Limb (tissue), 2 donors: ENCODE data around the gene RASL11A.
"Not testable (repeated sequence)": the region's sequence is repeated elsewhere in the genome, so short reads cannot be mapped to it uniquely, and the experiment has no call there.

Experiments
- DNase-seq, 2 donors: peaks; one replicate each; pipeline ENCODE4 v3.0.0-alpha.2; 2016; ENCODE audit errors: extremely low spot score in 2 of 2

Gene RASL11A

DNA sequence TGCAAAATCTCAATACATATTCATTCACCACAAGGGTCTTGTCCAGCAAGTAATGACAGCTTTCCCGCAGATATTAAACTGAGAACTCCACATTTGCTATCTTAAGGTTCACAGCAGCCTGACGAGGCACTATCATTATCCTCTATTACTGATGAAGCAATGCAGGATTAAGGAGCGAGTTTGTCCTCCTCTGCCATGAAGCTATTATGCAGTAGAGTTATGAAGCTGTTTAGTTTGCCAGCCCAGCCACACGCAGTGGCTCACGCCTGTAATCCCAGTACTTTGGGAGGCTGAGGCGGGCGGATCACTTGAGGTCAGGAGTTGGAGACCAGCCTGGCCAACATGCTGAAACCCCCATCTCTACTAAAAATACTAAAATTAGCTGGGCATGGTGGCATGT lies 29.8 kb downstream of the RASL11A start:
- not testable (repeated sequence) for DNase-seq

DNA sequence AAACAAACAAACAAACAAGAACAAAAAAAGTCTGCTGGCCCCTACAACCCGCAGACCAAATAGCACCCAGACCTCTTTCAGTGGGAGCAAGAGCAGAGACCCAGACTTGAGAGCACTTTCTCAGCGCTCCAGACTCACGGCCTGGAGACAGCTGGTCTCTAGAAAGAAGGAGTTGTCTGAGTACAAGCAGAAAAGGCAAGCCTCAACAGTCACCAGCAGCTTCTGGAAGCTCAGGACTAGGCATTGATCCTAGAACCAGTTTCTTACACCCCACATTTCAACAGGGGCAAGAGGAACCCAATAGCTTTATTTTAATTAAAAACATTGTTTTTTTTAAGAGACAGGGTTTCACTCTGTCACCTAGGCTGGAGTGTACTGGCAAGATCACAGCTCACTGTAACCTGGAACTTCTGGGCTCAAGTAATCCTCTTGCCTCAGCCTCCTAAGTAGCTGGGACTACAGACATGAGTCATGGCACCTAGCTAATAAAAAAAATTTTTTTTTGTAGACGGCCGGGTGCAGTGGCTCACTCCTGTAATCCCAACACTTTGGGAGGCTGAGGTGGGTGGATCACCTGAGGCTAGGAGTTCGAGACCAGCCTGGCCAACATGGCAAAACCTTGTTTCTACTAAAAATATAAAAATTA lies 30.4 kb downstream of the RASL11A start:
- no peak for DNase-seq

DNA sequence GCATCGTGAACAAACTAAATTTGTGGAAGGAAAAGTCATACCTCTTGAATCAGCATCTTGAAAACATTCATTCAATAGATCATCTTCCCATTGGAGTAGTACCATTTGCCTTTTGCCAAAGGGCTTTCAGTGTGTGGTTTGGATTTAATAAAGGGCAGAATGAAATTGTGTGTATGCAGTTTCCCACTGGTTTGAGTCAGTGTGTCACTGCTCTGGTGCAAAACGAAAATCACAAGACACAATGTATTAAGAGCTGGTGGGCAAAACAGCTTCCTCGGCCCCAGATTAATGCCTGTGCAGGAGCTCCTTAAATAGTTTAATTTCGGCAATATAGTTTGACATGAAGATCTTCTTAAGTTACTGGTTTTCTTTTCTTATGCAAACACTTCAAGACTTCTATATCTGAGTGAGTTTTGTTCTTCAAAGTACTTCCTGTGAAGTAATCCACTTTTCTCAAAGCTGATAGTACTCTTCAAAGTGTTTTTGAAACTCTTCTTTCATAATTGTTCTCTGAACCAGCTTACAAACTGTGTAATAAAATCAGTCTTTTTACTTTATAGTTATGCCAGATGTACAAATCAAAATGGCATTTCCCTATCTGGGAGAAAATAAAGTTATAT lies 32.1 kb downstream of the RASL11A start:
- DNase-seq = no peak

DNA sequence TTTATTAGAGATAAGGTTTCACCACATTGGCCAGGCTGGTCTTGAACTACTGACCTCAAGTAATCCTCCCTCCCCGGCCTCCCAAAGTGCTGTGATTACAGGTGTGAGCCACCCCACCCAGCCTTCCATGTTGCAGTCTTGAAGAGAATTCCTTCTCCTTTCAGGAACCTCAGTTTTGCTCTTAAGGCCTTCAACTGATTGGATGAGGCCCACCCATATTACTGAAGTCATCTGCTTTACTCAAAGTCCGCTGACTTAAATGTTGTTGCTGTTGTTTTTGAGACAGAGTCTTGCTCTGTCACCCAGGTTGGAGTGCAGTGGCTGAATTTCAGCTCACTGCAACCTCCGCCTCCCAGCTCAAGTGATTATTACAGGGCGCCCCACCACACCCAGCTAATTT lies 33.5 kb downstream of the RASL11A start:
- DNase-seq = no peak

DNA sequence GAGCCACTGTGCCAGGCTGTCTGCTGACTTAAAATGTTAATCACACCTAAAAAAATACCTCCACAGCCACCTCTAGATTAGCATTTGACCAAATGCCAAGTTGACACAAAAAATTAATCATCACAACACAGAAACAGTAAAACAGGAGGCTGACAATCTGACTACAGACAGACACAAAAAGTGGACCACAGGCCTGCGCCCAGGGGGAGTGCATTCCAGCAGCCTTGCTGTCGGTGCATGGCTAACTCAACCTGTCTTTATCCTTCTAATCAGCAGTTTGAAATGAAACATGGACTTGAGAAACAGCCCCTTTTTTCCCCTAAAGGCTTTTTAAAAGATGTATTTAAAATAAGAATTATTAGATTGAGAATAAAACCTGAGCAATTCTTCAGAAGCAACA lies 34.0 kb downstream of the RASL11A start:
- no peak for DNase-seq

DNA sequence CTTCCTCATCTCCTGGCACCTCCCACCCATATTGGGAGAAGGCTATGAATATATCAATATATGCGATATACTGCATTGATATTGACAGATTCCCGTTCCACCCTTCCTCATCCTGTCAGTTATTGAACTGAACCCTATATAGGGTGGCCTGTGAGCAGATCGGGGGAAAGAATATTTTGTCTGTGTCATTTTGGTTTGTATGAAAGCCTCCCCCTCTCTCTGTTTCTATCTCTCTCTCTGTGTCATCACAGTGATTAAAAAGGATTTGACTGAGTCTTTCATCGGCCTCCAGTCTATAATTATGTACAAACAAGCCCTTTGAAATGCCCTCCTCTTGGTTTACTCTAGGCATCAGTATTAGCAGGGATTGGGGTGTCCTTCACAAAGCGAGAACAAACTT lies 35.7 kb downstream of the RASL11A start:
- DNase-seq = no peak

DNA sequence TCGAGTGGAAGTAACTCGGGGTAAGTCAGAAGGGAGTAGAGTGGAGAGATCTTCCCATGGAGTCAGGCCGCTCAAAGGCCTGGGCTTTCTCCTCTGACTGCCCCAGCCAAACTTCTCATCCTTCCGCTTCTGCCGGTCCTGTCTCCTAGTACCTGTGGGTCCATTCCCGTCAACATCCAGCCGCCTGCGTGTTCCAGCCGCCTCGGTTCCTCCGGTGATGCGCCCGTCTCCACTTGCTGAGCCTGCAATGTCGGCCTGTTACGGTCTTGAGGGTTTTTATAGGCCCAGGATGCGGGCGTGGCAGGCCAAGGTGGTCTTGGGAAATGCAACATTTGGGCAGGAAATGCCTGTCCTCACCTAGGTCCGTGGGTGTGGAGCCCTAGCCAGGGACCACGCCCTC lies 38.3 kb downstream of the RASL11A start:
- DNase-seq = no peak

DNA sequence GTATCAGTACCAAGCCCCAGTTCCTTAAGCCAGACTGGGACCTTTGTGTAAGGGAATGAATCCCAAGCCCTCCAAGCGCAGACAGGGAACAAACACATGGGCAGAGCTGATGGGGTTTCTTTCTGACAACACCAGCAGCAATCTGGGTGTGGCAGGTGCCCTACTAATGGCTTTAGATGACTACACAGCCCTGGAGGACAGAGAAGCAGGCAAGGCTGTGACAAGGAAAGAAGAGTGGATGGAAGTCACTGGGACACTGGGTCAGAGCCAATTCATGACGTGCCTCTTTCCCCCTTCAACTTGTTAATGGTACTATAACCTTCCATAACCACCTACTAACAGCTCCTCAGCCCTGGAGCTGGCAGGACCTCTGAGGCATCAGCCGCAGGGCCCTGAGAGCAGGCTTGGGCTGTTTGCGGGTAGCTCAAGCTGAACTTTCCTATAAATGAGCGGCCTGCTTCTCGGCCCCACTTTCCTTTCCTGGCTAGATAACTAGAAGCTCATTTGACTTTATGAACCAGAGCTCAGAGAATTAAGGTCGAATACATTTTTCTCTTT lies 38.9 kb downstream of the RASL11A start:
- no peak for DNase-seq

DNA sequence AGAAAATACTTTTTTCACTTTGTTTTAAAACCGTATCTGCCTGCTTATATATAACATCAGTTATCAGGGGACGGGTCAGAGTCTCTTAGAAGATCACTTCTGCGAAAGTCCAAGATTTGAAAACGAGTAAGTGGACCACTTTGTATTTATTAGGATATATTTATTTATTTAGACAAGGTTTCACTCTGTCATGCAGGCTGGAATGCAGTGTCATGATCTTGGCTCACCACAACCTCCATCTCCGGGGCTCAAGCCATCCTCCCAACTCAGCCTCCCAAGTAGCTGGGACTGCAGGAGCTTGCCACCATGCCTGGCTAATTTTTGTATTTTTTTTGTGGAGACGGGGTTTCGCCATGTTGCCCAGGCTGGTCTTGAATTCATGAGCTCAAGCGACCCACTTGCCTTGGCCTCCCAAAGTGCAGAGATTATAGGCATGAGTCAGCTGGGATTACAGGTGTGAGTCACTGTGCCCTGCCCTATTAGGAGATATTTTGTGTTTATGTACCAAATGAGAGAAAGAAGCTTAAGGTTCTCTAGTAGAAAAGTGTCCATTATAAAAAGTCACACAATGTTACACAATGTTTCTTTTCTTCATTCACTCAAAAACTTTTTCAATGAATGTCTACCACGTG lies 39.5 kb downstream of the RASL11A start:
- no peak for DNase-seq

DNA sequence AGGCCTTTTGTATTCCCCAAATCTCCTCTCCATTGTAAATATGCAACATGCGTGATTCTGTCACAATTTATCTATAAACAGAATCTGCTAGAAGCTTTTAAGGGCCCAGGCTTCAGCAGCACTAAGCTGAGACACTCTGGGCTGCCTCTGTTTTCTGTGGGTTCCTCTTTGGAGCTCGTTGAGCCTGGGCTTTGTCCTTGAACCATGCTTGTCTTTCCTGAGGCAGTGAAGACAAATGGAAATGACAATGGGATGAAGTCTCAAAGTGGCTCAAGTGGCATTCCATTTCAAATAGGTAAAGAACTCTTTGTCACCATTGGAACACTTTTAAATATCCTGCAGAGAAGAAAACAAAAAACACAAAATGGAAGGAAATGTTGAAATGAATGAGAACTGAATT lies 40.3 kb downstream of the RASL11A start:
- no peak for DNase-seq

DNA sequence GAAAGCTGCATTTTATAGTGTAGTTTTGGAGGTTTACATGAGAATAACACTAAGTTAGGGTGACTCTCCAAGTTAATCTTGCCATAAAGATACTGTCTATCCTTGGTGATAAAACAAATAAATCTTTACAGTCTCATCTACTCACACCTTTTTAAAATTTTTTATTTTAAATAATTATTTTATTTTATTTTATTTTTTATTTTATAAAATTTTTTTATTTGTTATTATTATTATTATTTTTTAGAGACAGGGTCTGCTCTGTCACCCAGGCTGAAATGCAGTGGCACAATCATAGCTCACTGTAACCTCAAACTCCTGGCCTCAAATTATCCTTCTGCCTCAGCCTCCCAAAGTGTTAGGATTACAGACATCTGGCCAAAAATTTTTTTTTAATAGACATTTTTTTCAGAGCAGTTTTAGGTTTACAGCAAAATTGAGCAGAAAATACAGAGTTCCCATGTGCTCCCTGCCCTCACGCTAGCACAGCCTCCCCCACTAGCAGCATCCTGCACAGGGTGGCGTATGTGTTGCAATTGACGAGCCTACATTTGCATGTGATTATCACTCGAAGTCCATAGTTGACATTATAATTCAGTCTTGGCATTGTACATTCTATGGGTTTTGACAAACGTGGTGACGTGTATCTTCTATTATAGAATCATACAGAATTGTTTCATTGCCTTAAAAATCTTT lies 41.0 kb downstream of the RASL11A start:
- no peak for DNase-seq

DNA sequence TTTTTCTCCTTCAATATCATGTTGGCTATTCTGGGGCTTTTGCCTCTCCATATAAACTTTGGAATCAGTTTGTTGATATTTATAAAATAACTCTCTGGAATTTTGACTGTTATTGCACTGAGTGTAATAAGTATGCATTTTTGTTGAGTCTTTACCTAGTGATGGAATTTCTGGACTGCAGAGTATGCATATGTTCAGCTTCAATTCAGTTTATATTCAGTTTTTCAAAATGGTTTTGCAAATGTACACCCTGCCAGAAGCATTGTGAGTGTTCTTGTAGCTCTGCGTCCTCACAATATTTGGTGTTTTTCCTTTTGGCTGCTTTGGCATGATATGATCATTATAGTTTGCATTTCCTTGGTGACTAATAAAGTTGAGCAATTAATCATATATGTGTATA lies 43.1 kb downstream of the RASL11A start:
- DNase-seq = no peak

DNA sequence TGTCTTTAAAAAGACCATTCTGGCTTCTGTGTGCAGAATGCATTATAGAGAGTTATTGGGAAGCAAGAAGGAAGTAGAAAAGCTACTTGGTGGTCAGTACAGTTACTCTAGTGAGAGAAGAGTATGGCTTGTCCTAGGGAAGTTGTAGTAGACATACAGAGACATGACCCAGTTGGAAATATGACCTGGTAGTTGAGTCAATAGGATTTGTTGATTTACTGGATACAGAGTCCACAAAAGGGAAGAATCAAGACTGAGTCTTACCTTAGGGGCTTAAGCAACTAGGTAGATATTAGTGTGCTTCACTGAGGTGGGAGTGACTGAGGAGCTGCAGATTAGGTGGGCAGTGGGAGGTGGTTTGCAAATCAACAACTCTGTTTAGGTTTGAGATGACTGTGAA lies 48.8 kb downstream of the RASL11A start:
- DNase-seq = no peak

DNA sequence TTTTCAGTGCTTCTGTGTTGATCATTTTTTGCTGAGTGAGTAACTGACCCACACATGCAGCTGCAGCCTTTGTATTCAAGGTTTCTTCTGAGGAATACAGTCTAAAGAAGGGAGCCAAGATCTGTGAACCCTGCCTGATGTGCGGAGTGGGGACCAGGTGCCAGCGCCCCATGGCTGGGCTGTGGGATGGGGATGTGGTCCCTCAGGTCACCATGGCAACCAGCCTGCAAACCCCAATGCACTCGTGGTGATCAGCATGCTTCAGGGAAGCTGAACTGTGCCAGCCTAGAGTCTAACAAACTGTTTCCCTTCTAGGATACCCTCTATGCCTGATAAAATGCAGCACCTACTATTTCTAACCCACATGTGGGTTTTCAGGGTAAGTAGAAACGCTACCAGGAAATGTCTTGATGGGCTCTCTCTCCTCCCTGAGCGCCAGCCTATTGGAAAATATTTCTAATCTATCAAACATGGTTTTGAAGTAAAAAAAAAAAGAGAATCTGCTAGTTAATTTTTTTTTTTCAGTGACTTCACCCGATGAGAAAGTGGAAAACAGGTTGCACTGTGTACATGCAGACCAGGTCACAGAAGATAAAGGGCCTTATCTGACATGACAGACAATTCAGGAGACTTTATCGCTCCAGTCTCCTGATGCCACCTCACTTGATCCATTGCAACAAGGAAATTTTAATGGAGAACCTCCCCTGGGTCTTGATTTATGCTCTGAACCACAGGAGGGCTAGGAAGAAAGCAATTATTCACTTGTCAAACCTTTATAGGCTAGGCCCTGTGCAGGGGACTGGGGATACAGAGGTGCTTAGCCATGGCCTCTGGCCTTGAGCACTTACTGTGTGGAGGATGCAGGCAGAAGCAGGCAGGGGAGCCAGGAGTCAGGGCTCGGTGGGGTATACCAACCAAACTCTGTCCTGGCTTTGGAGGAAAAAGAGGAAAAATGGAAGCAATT lies 51.1 kb downstream of the RASL11A start:
- DNase-seq = no peak

DNA sequence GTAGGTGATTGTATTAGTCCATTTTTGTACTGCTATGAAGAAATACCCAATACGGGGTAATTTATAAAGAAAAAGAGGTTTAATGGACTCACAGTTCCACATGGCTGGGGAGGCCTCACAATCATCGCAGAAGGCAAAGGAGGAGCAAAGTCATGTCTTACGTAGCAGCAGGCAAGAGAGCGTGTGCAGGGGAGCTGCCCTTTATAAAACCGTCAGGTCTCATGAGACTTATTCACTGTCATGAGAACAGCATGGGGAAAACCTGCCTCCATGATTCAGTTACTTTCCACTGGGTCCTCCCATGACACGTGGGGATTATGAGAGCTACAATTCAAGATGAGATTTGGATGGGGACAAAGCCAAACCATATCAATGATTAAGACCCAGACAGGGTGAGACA lies 51.8 kb downstream of the RASL11A start:
- DNase-seq = not testable (repeated sequence)
